ENCODE measurements around the gene TYMP. TPM values are rescaled to one million over a fixed set of nuclear protein-coding genes. Genes with fewer than 3 reads are reported as not detected.

The TYMP gene
- polyA plus RNA-seq, 1 donor (not counting 4 experiments of a cell fraction or from before 2014, with no cell fraction given): 25.5 TPM

DNA sequence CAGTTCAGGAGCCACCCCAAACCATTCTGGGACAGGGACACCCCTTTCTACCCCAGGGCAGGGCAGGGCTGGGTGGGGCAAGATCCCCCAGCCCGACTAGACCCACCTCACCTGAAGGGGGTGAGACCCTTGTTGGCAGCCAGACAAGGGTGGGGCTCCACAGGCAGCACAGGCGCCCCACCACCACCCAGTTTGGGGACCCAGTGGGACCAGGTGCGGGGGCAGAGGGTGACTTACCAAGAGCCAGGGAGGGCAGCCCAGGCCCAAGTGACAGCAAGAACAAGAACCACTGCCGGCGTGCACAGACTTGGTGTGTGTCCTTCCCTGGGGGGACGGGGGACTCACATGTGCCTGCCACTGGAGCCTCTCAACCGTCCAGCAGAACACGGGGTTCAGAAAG is 46.3 kb downstream of the TYMP start:
- Histone ChIP-seq H3K27ac (ENCODE audit: control insufficient read depth, insufficient read depth, low read length) (no peak overlapping the region), H3K4me1 (ENCODE audit: control insufficient read depth, extremely low read depth, insufficient read depth, low read length) (no peaks in the 10 kb centered on the region), H2AFZ (ENCODE audit: control insufficient read depth, low read length) (no peak overlapping the region), H4K20me1 (ENCODE audit: control insufficient read depth, extremely low read depth, insufficient read depth, low read length) (peaks cover 3% of the 10 kb centered on the region), H3K79me2 (ENCODE audit: control insufficient read depth, insufficient read depth, low read length) (no peaks in the 10 kb centered on the region), H3K4me3 (ENCODE audit: control insufficient read depth in 2 of 3, extremely low read depth in 1 of 3, insufficient read depth in 2 of 3, low read depth in 1 of 3, low read length in 3 of 3) (no peak overlapping the region), H3K9me1 (ENCODE audit: control insufficient read depth, extremely low read depth, insufficient read depth, low read length) (no peaks in the 10 kb centered on the region), H3K9ac (ENCODE audit: control insufficient read depth, extremely low read depth, insufficient read depth, low read length) (no peak overlapping the region), H3K4me2 (ENCODE audit: control insufficient read depth, extremely low read depth, insufficient read depth, low read depth, low read length) (no peak overlapping the region), H3K27me3 (ENCODE audit: control insufficient read depth, extremely low read depth, insufficient read depth, low read length) (peaks cover 33% of the 10 kb centered on the region), H3K36me3 (ENCODE audit: control insufficient read depth in 2 of 2, extremely low read depth in 1 of 2, insufficient read depth in 2 of 2, low read length in 2 of 2) (no peaks in the 10 kb centered on the region), H3K9me3 (ENCODE audit: control insufficient read depth, low read depth, low read length) (no peaks in the 10 kb centered on the region)
- FAIRE-seq: no peak
- no peak for DNase-seq (ENCODE audit: low read depth, low spot score)
- TF ChIP-seq, protein P1, sequence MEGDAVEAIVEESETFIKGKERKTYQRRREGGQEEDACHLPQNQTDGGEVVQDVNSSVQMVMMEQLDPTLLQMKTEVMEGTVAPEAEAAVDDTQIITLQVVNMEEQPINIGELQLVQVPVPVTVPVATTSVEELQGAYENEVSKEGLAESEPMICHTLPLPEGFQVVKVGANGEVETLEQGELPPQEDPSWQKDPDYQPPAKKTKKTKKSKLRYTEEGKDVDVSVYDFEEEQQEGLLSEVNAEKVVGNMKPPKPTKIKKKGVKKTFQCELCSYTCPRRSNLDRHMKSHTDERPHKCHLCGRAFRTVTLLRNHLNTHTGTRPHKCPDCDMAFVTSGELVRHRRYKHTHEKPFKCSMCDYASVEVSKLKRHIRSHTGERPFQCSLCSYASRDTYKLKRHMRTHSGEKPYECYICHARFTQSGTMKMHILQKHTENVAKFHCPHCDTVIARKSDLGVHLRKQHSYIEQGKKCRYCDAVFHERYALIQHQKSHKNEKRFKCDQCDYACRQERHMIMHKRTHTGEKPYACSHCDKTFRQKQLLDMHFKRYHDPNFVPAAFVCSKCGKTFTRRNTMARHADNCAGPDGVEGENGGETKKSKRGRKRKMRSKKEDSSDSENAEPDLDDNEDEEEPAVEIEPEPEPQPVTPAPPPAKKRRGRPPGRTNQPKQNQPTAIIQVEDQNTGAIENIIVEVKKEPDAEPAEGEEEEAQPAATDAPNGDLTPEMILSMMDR (optimal IDR thresholded peaks at IDR 0.05 in 1 of 3, IDR thresholded peaks at IDR 0.05 in 1 of 3, conservative IDR thresholded peaks at IDR 0.05 in 1 of 3; ENCODE audit: extremely low read depth in 1 of 3, insufficient read depth in 2 of 3, low read length in 3 of 3): no peak
- no peak for TF ChIP-seq EZH2 (IDR thresholded peaks at IDR 0.05; ENCODE audit: low read length)
- dilution Hi-C loops (cut with MboI; ENCODE audit: extremely low pct_ligation_motif_present, low sequenced_read_pairs): no loop called here

GRCh38 chr22:50483106-50483505 is 46.7 kb downstream of the TYMP start:
- no peak for FAIRE-seq
- Histone ChIP-seq H3K4me3 (ENCODE audit: control insufficient read depth in 2 of 3, extremely low read depth in 1 of 3, insufficient read depth in 2 of 3, low read depth in 1 of 3, low read length in 3 of 3) (no peak overlapping the region), H3K4me2 (ENCODE audit: control insufficient read depth, extremely low read depth, insufficient read depth, low read depth, low read length) (no peak overlapping the region)

More at GRCh38 chr22:50483106-50483505, 46.7 kb downstream of the TYMP start:
- no peaks in the 10 kb centered on the region for H3K4me1 ChIP-seq (ENCODE audit: control insufficient read depth, extremely low read depth, insufficient read depth, low read length)
- TF ChIP-seq, protein P1 (optimal IDR thresholded peaks at IDR 0.05 in 1 of 3, IDR thresholded peaks at IDR 0.05 in 1 of 3, conservative IDR thresholded peaks at IDR 0.05 in 1 of 3; ENCODE audit: extremely low read depth in 1 of 3, insufficient read depth in 2 of 3, low read length in 3 of 3): no peak
- no peaks in the 10 kb centered on the region for H3K79me2 ChIP-seq (ENCODE audit: control insufficient read depth, insufficient read depth, low read length)
- H3K9me3 ChIP-seq (ENCODE audit: control insufficient read depth, low read depth, low read length): no peaks in the 10 kb centered on the region
- DNase-seq (ENCODE audit: low read depth, low spot score): no peak
- no peak overlapping the region for H3K27ac ChIP-seq (ENCODE audit: control insufficient read depth, insufficient read depth, low read length)
- no peaks in the 10 kb centered on the region for H3K36me3 ChIP-seq (ENCODE audit: control insufficient read depth in 2 of 2, extremely low read depth in 1 of 2, insufficient read depth in 2 of 2, low read length in 2 of 2)
- dilution Hi-C loops (cut with MboI; ENCODE audit: extremely low pct_ligation_motif_present, low sequenced_read_pairs): no loop called here
- H3K9ac ChIP-seq (ENCODE audit: control insufficient read depth, extremely low read depth, insufficient read depth, low read length): no peak overlapping the region
- H3K9me1 ChIP-seq (ENCODE audit: control insufficient read depth, extremely low read depth, insufficient read depth, low read length): no peaks in the 10 kb centered on the region
- peaks cover 3% of the 10 kb centered on the region for H4K20me1 ChIP-seq (ENCODE audit: control insufficient read depth, extremely low read depth, insufficient read depth, low read length)
- H3K27me3 ChIP-seq (ENCODE audit: control insufficient read depth, extremely low read depth, insufficient read depth, low read length): peaks cover 33% of the 10 kb centered on the region
- no peak overlapping the region for H2AFZ ChIP-seq (ENCODE audit: control insufficient read depth, low read length)

Data from keratinocyte (primary cell).